SU-DHL-6 (cell line): ENCODE data around the gene RBP5.

Source experiments
- H2AFZ ChIP-seq: fragments of 200-600 bp; sonication (generic); 2 replicates; pipeline ENCODE4 v1.6.1; 2014; ENCODE audit warnings: low read depth, mild to moderate bottlenecking, moderate library complexity, mixed read lengths, antibody characterized with exemption, low read length; ENCODE audit not compliant: severe bottlenecking
- H3F3A ChIP-seq: fragments of 200-600 bp; shearing (Covaris generic); 2 replicates; pipeline ENCODE4 v1.6.0; 2016; ENCODE audit warnings: antibody characterized with exemption, mild to moderate bottlenecking; ENCODE audit not compliant: insufficient read depth
- H3K27ac ChIP-seq: fragments of 200-600 bp; sonication (generic); 2 replicates; pipeline ENCODE4 v1.5.1; 2016; ENCODE audit warnings: low read depth, mild to moderate bottlenecking, low read length, moderate library complexity, mixed read lengths
- H3K27me3 ChIP-seq: fragments of 200-600 bp; sonication (generic), shearing (Covaris generic); 2 replicates; pipeline ENCODE4 v1.6.0; 2014; ENCODE audit warnings: mild to moderate bottlenecking, low read length
- H3K36me3 ChIP-seq: fragments of 200-600 bp; sonication (generic); 2 replicates; pipeline ENCODE4 v1.6.1; 2014; ENCODE audit warnings: mild to moderate bottlenecking, low read length, mixed read lengths
- H3K4me2 ChIP-seq: fragments of 300-600, 200-600 bp; shearing (Covaris generic), sonication (generic); 2 replicates; pipeline ENCODE4 v1.6.0; 2014; ENCODE audit warnings: low read length, low read depth, mild to moderate bottlenecking; ENCODE audit not compliant: poor library complexity, severe bottlenecking
- H3K4me3 ChIP-seq: fragments of 200-600 bp; sonication (generic); 2 replicates; pipeline ENCODE4 v1.5.1; 2014; ENCODE audit warnings: antibody characterized with exemption, low read length, mild to moderate bottlenecking, mixed read lengths; ENCODE audit not compliant: insufficient read depth, poor library complexity, severe bottlenecking
- H3K79me2 ChIP-seq: fragments of 200-600 bp; sonication (generic); 2 replicates; pipeline ENCODE4 v1.6.1; 2014; ENCODE audit warnings: mild to moderate bottlenecking, low read length, moderate library complexity; ENCODE audit not compliant: insufficient read depth
- H3K9ac ChIP-seq: fragments of 200-600 bp; sonication (generic); 2 replicates; pipeline ENCODE4 v1.7.0; 2014; ENCODE audit warnings: mild to moderate bottlenecking, low read length
- H3K9me2 ChIP-seq: fragments of 200-600 bp; sonication (generic); replicated peaks from 2 replicates; pipeline ENCODE4 v1.6.1; 2014; ENCODE audit warnings: low read length; ENCODE audit not compliant: insufficient read depth
- H3K9me3 ChIP-seq: fragments of 200-600 bp; sonication (generic); 2 replicates; pipeline ENCODE4 v1.6.1; 2014; ENCODE audit warnings: low read length, mixed read lengths; ENCODE audit not compliant: insufficient read depth
- H4K20me1 ChIP-seq: fragments of 200-600 bp; sonication (generic); 2 replicates; pipeline ENCODE4 v1.6.1; 2014; ENCODE audit warnings: low read depth, mild to moderate bottlenecking, antibody characterized with exemption, low read length, moderate library complexity, mixed read lengths
- CTCF ChIP-seq: fragments of 200-600 bp; sonication (generic); IDR thresholded peaks from one replicate; pipeline ENCODE4 v1.5.1; 2017; ENCODE audit warnings: antibody characterized with exemption, mild to moderate bottlenecking, low read length, moderate library complexity; ENCODE audit not compliant: insufficient read depth, poor library complexity, severe bottlenecking
- EZH2phosphoT487 ChIP-seq: fragments of 200-600 bp; sonication (generic), shearing (Covaris generic); conservative IDR thresholded peaks from 2 replicates; pipeline ENCODE4 v1.6.1; 2018; ENCODE audit warnings: mild to moderate bottlenecking, antibody characterized with exemption, low read length, moderate library complexity, mixed read lengths

Gene RBP5

GRCh38 chr12:7116916-7117315 lies 11.8 kb downstream of the RBP5 start:
- Histone ChIP-seq H3K9ac (no peak overlapping the region), H3K79me2 (no peaks in the 10 kb centered on the region), H2AFZ (no peak overlapping the region)

DNA sequence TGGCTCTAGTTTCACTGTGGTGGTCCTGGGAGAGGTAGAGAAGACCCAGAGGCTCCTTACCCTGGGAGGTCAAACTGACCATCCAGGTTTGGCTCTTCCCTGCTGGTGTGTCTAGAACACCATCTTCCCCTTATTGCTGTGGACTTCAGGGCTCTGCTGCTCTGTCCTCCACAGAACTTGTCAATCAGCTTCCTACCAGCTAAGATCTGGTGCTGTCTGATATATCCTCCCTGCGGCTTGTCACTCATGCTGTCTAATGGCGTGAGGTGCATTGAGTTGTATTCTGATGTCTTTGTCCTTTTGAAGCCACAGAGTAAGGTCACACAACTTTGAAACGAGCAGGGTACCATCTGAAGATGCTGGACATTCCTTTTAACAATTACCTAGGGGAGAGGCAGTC lies 12.5 kb downstream of the RBP5 start:
- Histone ChIP-seq H3K36me3 (no peaks in the 10 kb centered on the region), H3K9me3 (no peaks in the 10 kb centered on the region), H4K20me1 (no peaks in the 10 kb centered on the region), H2AFZ (no peak overlapping the region), H3K4me2 (no peak overlapping the region), H3K27me3 (no peaks in the 10 kb centered on the region), H3K79me2 (no peaks in the 10 kb centered on the region), H3K9me2 (no peaks in the 10 kb centered on the region), H3K27ac (no peak overlapping the region), H3K4me3 (no peak overlapping the region), H3F3A (no peaks in the 10 kb centered on the region), H3K9ac (no peak overlapping the region)
- no peak for TF ChIP-seq CTCF
- TF ChIP-seq EZH2phosphoT487: no peak

More at GRCh38 chr12:7116916-7117315, 11.8 kb downstream of the RBP5 start:
- TF ChIP-seq CTCF (no peak), EZH2phosphoT487 (no peak)
- no peak overlapping the region for H3K27ac ChIP-seq
- H3K27me3 ChIP-seq: no peaks in the 10 kb centered on the region
- no peak overlapping the region for H3K4me2 ChIP-seq
- no peaks in the 10 kb centered on the region for H3F3A ChIP-seq
- no peaks in the 10 kb centered on the region for H3K9me3 ChIP-seq
- no peaks in the 10 kb centered on the region for H4K20me1 ChIP-seq
- no peak overlapping the region for H3K4me3 ChIP-seq
- H3K36me3 ChIP-seq: no peaks in the 10 kb centered on the region
- no peaks in the 10 kb centered on the region for H3K9me2 ChIP-seq

GRCh38 chr12:7114851-7115250 lies 13.8 kb downstream of the RBP5 start:
- Histone ChIP-seq H3K9me2 (no peaks in the 10 kb centered on the region), H4K20me1 (no peaks in the 10 kb centered on the region), H3K27ac (no peak overlapping the region), H3K9me3 (no peaks in the 10 kb centered on the region), H2AFZ (no peak overlapping the region), H3K79me2 (no peaks in the 10 kb centered on the region), H3K4me3 (no peak overlapping the region), H3F3A (no peaks in the 10 kb centered on the region), H3K36me3 (no peaks in the 10 kb centered on the region), H3K9ac (no peak overlapping the region), H3K27me3 (no peaks in the 10 kb centered on the region), H3K4me2 (no peak overlapping the region)
- TF ChIP-seq CTCF (no peak), EZH2phosphoT487 (no peak)

DNA sequence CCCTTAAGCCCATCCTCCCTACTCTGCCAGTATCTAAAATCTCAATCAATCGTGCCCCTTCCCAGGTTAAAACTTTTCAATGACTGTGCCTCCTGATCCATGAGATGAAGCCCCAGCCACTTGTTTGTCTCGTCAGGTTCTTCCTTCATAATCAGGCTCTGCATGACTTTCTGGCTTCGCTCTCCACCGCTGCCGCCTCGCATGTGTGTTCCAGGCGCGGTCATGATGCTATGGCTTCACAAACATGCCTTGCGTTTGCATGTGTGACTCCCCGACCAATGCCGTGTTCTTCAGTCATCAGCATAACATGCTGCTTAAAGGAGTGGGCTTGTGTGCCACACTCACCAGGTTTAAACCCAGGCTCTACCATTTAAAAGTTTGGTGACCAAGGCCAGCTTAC lies 14.7 kb downstream of the RBP5 start:
- H2AFZ ChIP-seq: no peak overlapping the region
- H3K36me3 ChIP-seq: no peaks in the 10 kb centered on the region
- no peaks in the 10 kb centered on the region for H4K20me1 ChIP-seq
- H3K4me2 ChIP-seq: no peak overlapping the region
- TF ChIP-seq CTCF (no peak), EZH2phosphoT487 (no peak)
- H3K9me3 ChIP-seq: no peaks in the 10 kb centered on the region
- no peak overlapping the region for H3K4me3 ChIP-seq
- H3K79me2 ChIP-seq: no peaks in the 10 kb centered on the region
- H3K9me2 ChIP-seq: no peaks in the 10 kb centered on the region
- no peaks in the 10 kb centered on the region for H3F3A ChIP-seq
- H3K9ac ChIP-seq: no peak overlapping the region
- no peaks in the 10 kb centered on the region for H3K27me3 ChIP-seq
- H3K27ac ChIP-seq: no peak overlapping the region
